ENCODE data around the gene SDK2.
A peak's percentile ranks its signal among the peaks of the same experiment; 100 is the strongest.

Gene SDK2

DNA sequence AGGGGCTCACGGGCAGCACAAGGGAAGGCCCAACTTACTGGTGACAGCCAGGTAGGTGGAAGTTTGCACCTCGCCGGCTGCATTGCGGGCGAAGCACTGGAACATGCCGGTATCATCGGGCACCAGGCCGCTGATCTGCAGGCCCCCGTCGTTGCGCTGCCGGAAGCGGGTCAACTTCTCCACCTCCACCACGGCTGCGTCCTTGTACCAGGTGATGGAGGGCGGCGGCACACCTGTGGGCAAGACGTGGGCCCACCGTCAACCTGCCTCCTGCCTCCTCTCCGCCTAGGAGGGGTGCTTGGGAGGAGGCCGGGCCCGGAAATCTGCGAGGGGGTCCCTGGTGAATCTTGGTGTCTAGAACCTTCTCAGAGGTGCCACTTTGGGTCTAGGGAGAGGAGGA, 208.8 kb downstream of the SDK2 start:
- DNase-seq: no peak

DNA sequence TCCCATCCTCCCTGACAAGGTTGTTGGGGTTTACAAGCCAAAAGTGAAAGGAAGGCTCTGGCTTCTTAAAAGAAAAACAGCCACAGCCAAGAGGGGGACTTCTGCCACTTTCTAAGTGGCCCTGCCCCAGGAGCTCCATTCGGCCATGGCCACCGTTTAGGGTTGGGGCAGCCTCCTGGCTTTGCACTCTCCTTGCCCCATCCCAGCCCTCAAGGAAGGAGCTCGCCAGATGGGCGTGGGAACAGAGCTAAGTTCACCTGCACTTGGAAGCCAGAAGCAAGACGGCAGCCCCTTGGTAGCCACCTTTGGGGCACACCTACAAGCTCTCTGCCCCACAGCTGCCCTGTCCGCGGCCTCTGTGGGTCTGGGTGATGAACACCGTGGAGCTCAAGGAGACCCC, 210.1 kb downstream of the SDK2 start:
- DNase-seq: no peak

DNA sequence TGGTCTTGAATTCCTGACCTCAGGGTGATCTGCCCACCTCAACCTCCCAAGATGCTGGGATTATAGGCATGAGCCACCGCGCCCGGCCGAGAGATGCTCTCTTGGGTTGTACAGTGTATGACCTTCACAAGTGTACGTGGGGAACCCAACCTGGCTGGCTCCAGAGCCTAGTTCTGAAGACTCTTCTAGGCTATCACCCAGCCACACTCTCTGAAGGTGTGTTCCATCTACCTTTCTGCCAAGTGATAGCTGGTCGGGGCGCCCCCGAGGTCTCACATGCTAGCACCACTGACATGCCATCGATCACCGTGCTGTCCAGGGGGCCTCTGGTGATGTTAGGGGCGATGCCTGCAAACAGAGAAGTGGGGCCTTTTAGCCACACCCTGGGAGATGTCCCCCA, 210.7 kb downstream of the SDK2 start:
- no peak for DNase-seq

DNA sequence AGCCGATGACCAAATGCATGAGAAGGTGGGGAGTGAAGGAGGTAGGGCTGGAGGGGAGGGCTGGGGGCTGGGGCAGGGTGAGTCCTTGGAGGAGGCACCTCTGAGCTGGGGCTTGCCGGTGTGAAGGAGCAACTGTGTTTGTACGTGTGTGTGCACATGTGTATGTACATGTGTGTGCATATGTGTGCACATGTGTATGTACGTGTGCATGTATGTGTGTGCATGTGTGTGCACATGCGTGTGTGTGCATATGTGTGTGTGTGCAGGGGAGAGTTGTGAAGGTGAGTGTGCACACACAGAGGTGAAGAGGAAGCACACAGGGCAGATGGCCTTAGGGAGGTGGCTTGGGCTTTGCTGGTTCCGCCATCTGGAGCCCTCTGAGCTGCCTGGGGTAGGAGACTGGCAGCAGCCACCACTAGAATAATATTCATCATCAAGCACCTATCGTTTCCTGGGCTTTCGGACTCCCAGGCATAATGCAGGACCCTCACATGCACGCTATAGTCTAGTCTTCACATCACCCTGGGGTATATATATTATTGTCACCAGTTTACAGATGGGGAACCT, 211.5 kb downstream of the SDK2 start:
- DNase-seq: no peak

DNA sequence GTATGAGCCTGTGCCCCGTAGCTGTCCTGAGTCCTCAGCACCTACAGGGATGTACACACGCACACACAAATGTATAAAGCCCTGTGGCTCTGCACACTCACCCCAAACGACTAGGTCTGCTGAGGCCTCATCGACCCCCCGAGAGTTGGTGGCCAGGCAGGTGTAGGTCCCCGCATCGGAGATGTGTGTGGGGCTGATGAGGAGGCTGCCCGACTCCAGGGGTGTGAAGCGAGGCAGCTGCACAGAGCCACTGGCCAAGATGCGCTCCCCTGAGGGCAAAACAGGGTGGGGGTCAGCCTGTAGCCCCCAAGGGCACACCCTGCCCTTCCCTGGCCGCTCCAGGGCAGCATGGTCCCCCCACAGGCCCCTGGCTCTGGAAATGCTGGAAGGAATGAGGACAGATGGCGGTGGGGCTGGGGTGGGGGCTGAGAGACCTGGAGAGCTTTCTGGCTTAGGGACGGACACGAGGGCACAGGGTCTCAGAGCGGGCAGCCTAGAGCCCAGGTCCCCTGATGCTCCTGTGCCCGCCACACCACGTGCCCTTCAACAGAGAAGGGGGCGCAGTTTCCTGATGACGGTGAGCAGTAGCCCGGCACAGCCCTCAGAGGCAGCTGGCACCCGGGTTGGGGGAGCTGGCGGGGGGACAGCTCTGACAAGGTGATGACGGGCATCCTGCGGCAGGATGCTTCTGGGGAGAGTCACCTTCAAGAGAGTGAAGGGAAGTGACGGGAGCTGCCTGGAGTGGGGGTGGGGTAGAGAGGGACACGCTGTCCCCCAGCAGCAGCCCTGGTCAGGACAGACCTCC, 212.6 kb downstream of the SDK2 start:
- DNase-seq: no peak

DNA sequence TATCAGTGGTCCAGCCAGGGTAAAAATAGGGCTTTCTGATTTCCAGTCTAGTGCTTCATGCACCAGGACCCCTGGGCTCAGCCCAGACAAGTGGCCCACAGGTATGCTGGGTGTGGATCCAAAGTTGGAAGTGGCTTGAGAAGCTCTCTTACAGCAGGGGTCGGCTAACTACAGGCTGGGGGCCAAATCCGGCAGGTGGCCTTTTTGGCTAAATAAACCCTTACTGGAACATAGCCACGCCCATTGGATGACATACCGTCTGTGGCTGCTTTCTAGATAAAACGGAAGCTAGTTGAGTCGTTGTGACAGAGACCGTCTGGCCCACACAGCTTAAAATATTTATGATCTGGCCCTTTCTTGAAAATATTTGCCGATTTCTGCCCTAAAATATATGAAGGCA, 213.4 kb downstream of the SDK2 start:
- no peak for DNase-seq

DNA sequence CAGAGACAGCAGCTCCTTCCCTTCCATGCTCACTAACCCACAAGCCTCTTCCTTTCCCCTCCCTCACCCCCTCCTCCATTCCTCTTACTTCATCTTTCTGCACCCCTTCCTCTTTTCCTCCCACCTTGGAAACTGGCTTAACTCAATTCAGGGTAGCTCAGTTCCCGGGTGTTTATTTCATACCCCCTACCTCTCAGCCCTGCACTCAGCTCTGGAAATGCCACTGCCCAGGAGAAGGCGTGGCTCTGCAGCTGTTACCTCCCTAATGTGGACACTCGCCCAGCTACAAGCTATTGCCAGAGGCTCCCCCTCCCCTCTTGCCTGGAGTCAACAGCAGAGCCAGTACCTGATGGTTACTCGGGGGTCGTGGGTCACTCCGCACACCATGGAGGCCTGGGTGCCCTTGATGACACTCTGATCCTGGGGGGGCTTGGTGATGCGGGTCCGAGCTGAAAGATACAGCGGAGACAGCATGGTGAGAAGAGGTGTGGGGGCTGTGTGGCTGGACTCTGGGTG, 214.0 kb downstream of the SDK2 start:
- DNase-seq: no peak

DNA sequence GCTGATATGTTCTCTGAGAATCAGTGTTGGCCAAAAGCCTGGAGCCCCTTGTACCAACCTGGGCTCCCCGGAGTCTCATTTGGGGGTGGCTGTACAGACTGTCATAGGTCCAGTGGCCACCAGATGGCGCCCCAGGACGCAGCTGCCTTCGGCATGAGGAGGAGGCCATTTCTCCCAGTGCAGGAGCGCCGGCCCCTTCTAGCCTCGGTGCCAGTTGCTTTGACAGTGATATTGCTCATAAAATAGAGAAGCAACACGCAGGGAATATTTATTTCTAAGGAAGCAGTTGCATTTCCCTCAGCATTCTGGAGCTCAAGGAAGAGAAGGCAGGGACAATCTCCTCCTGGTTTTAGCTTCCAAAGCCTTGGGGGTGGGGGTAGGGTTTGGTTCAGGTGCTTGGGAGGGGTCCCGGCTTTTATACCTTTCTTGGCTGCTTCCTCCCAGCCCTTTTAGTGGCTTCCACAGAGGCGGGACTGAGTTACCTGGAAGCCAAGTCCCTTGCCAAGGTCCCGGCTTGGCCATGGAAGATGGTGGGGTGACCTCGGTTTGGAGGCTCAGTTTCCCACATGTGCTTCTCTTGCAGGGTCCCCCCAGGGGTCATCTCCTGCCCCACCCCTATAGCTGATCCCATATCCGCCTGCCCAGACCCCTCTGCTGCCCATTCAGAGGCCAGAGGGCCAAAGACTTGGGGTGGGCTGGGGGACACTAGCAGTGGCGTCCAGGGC, 214.6 kb downstream of the SDK2 start:
- DNase-seq: peak; percentile 76

DNA sequence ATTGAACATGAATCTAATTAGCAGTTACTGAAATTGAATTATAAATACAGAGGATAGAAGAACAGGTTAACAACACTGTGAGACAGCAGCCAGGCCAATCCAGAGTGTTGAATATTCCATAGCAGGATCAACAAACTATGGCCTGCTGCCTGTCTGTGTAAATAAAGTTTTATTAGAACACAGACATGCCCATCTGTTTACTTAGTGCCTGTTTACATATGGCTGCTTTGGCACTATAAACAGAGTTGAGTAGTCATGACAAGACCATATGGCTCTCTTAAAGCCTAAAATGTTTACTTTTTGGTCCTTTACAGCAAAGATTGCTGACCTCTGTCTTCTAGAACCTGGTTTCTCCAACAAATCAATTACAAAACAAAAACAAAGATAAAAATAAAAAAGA, 217.0 kb downstream of the SDK2 start:
- no peak for DNase-seq

DNA sequence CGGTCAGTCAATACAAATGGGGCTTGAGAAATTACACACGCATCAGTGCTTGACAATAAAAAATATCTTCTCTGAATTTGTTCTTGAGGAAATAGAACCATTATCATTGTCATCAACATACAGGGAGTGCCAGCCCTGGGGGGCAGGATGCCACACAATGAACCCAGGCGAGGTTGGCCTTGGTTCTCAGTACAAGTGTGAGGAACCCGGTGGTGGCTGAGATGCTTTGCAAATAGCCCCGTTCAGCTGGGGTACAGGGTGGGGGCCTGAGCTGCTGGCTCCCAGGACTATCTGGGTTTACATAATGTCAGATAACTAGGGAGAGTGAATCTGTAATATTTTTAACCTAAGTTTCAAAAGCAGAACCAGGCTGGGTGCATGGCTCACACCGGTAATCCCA, 219.7 kb downstream of the SDK2 start:
- DNase-seq: no peak

DNA sequence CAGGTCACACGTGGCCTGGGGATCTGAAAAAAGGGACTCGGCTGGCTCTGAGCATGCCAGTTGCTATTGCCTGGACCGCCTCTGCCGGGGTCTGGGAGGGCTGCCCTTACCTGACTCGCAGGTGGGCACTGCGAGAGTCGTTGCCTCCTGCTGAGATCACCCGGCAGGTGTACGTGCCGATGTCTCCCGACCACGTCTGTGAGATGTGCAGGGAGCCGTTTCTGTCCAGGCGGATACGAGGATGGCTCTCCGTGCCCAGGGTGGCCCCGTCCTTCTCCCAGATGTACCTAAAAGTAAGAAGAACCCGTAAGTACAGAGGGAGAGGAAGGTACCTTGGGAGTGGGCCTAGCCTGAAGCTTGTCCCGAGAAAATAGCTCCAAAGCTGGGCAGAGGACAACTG, 220.4 kb downstream of the SDK2 start:
- DNase-seq: no peak

DNA sequence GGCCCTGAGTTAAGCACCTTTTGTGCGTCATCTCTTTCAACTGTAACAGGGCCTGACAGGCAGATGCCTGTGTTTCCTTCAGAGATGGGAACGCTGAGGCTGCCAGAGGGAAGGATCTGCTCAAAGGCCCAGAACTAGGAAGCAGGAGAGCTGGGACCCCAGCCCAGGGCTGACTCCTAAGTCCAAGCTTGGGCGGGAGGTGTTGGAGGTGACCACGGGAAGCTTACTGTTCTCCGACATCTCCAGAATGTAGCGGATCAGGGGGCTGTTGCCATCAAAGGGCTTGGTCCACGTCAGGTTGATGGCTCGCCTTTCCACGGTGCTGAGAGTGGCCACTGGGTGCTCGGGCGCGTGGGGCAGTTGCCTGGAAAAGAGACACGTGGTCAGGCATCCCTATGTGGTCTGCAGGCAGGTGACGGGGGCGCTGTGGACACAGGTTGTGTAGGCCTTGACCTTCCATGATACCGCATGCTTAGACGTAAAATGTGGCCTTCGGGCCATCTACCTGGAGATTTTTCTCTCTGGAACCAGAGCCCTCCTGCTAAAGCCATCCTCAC, 221.0 kb downstream of the SDK2 start:
- no peak for DNase-seq

DNA sequence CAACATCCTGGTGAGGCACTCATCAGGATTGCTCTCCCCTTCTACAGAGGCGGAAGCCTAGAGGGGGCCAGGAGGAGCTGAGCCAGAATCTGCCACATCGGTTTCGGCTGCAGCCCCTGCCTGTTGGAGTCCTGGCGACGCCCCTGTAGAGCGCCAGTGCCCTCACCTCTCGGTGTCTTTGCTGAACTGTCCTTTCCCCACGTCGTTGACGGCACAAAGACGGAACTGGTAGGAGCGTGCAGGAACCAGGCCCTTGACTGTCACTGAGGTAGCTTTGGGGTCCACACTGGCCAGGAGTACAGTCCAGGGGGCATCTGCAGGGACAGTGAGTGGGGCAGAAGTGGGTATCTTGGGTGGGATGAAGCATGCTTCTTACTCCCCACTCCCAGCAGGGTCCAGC, 222.1 kb downstream of the SDK2 start:
- DNase-seq: no peak

DNA sequence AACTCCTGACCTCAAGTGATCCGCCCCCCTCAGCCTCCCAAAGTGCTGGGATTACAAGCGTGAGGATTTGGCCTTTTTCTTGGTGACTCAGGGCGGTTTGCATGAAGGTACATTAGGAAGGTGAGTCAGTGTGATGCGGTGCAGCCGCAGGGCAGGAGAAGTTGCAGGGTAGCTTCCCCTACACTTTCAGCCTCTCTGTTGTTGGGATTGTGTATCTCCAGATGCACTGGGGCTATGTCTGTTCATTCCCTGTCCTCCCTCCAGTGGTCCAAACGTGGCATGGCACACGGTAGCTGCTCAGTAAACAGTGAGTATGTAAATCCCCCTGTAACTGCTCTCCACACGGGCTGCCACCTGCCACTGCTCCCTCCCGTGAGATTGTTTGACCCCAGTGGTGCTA, 223.3 kb downstream of the SDK2 start:
- DNase-seq: peak; percentile 50

DNA sequence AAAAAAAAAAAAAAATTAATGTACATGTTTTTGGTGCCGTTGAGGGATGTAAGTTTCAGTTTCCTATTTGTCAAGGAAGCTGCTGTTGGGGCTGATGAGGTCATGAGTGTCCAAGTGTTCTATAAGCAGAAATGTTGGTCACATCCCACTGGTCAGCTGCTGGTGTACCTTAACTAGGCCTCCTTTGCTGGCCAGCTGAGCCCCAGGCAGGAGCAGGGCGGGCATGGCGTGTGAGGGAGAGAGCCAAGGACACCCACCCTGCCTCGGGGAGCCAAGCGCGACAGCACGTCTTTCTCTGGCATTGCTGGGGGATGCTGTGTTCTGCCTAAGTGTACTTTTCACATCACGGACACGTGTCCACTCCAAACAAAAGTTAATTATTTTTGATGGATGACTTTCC, 224.4 kb downstream of the SDK2 start:
- no peak for DNase-seq

DNA sequence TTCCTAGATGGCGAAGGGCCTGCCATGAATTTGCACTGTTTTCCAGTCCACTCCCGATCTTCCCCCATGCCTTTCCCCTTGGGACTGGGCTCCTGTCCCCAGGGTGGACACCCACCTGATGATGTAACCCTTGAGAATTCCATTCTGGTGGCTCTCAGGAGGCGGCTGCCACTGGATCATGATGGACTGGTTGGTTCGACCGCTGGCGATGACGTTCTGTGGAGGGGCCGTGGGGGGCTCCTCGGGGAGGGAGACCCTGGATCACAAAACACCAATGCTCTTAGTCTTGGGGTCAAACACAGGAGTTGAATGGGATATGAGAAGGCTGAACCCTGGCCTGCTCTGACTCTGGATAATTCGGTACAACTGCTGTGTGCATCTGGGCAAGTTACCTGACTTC, 225.2 kb downstream of the SDK2 start:
- no peak for DNase-seq

DNA sequence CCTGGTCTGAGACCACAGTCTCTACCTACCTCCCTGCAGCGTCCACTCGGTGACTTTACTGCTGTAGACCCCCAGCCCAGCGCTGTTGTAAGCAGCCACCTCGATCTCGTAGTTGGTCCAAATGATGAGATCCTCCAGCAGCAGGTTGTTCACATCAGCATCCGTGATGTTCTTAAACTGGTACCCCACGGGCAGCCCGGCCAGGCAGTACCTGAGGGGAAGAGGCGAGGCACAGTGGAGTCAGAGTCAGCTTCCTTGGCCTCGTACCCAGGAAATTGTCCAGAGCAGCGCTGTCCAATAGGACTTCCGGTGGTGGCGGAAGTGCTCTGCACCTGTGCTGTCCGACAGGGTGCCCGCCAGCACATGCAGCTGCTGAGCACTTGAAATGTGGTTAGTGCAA, 228.5 kb downstream of the SDK2 start:
- DNase-seq: no peak

DNA sequence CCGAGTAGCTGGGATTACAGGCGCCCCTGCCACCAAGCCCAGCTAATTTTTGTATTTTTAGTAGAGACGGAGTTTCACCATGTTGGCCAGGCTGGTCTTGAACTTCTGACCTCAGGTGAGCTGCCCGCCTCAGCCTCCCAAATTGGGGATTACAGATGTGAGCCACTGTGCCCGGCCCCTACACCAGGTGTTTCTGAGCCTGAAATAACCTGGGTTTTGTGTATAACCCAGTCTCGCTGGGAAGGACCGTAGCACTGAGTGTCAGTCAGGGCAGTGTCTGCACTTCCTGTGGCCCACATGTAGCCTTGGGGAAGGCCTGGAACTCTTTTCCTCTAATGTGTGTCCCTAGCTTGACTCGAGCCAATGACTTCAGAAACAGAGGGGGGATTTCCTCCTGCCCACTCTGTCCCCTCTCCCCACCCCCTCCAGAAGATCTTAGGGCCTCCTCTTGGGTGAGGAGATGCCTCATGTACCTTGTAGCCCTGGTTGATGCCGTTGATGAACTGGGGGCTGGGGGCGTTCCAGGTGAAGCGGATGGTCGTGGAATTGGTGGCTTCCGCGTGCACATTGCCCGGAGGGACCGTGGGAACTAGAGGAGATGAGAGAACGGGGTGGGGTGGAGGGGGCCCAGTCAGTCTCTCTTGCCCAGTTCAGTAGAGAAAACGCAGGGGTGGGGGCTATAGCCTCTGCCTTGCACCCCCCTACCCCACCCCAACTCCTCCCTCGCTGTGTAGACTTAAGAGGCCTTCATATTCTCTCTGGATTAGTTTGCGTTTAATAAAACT, 229.9 kb downstream of the SDK2 start:
- DNase-seq: no peak

DNA sequence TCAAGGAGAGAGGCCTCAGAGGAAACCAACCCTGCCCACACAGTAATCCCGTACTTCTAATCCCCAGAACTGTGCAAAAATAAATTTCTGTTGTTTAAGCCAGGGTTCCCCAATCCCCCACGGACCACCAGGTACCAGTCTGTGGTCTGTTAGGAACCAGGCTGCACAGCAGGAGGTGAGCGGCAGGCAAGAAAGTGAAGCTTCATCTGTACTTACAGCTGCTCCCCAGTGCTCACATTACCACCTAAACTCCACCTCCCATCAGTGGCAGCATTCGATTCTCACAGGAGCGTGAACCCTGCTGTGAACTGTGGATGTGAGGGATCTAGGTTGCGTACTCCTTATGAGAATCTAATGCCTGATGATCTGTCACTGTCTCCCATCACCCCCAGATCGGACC, 231.3 kb downstream of the SDK2 start:
- no peak for DNase-seq

DNA sequence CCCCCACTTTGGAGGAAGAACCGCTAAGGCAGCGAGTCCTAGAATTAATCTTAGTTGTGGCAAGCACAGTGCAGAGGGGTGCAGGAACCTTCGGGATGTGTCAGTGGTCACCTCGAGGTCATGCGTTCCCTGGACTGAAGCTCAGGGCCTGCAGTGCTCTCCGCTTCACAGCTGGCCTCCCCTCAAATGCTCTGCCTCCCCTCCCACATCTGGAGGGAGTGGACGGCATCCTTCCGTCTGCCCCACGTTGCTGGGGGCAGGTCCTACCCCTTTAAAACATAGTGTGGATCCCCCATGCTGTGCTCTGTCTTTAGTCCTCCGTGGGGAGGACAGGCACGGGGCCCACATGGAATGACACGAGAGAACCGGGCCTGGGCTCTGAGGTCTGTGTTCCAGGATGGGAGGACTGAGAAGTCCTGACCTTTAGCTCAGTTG, 232.9 kb downstream of the SDK2 start:
- DNase-seq: no peak

DNA sequence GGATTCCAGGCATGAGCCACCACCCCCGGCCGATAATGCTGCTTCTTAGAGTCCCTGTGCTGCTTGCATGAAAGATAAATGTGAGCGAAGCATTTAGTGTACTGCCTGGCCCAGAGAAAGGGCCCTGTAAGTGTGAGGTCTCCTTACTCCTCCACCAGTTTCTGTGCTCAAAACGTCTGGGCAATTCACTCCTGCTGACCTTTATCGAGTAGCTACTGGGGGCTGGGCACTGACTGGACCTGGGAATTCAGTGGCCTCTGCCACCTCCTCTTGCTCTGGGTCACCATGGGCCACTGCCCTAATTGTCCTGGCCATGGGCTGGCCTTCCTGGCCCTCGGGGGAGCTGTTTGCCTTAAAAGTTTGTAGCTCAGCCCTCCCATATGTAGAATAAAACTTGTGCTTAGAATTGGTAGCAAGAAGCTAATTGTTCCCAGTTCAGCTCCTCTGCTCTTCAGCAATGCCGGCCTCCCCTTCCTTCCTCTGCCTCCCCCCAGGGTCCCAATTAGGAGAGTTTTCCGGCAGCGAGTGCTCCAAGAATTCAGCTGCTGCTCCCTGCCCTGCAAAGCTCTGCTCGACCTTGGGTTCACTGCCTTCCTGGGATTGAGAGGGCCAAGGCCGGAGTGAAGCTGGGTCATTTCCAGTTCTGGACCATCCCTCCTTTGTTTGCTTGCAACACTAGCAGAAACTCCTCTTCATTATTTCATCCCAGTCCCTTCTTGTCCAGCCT, 233.5 kb downstream of the SDK2 start:
- no peak for DNase-seq

DNA sequence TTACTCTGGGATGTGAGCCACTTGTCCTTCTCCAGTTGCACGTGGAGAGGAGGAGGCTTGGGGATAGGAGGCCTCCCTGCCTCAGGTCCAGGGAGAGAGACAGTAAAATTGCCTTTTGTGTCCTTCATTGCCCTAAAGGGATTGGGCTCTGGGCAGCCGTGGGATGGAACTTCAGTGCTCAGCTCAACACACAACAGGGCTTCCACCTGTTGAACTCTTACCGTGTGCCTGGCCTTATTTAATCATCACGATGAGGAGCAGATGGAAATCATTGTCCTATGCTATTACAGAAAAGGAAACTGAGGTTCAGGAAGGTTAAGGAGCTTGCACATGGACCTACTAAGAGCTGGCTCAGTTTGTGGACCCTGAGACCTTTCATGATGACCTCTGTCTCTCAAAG, 240.0 kb downstream of the SDK2 start:
- DNase-seq: no peak
